ENCODE measurements around the gene FUT7.

FUT7 gene

GRCh38 chr9:137000177-137000930 lies 31.5 kb downstream of the FUT7 start:
- no peak for DNase-seq

- no peak for DNase-seq
These were observed 34.1 kb downstream of the FUT7 start for GRCh38 chr9:136997830-136998234.

- no peak for DNase-seq
These were observed 34.5 kb downstream of the FUT7 start for GRCh38 chr9:136997371-136997770.

GRCh38 chr9:136996361-136997292 lies 35.3 kb downstream of the FUT7 start, which contains the start of gene CLIC3:
CLIC3 (minus strand) TSS chr9:136996568; CDS start chr9:136996543, 25 bp downstream.
- peak; percentile 36 for DNase-seq

GRCh38 chr9:136995772-136996311 lies 36.0 kb downstream of the FUT7 start:
- no peak for DNase-seq

- DNase-seq: no peak
These were observed 36.5 kb downstream of the FUT7 start for GRCh38 chr9:136995362-136995761.

- no peak for DNase-seq
These were observed 37.0 kb downstream of the FUT7 start for GRCh38 chr9:136994888-136995230.

GRCh38 chr9:136994180-136994887 lies 37.6 kb downstream of the FUT7 start:
- DNase-seq: no peak

GRCh38 chr9:136992819-136993369 lies 39.0 kb downstream of the FUT7 start:
- no peak for DNase-seq

- peak; percentile 94 for DNase-seq
These were observed 39.7 kb downstream of the FUT7 start, which contains the start of gene PAXX for GRCh38 chr9:136991993-136992818. PAXX (plus strand) TSS chr9:136992422; CDS start chr9:136992444, 22 bp downstream.

- DNase-seq: no peak
These were observed 41.5 kb downstream of the FUT7 start for GRCh38 chr9:136990242-136990911.

GRCh38 chr9:136988872-136989271 lies 43.0 kb downstream of the FUT7 start:
- no peak for DNase-seq

- no peak for DNase-seq
These were observed 46.0 kb downstream of the FUT7 start for GRCh38 chr9:136985853-136986252.

GRCh38 chr9:136985027-136985602 lies 46.8 kb downstream of the FUT7 start:
- DNase-seq: no peak

- DNase-seq: no peak
These were observed 47.3 kb downstream of the FUT7 start for GRCh38 chr9:136984464-136985026.

GRCh38 chr9:136983656-136984314 lies 48.1 kb downstream of the FUT7 start:
- no peak for DNase-seq

GRCh38 chr9:136983167-136983566 lies 48.7 kb downstream of the FUT7 start:
- DNase-seq: no peak

GRCh38 chr9:136982232-136983051 lies 49.4 kb downstream of the FUT7 start, which contains the start of gene LCNL1:
LCNL1 (plus strand) TSS chr9:136982993; CDS start chr9:136983587, 594 bp downstream.
- no peak for DNase-seq
